Liver (tissue), 9 donors: ENCODE measurements around the gene GRK5. TPM values are rescaled to one million over a fixed set of nuclear protein-coding genes. Genes with fewer than 3 reads are reported as not detected.

ENCODE experiments used
- DNase-seq: peaks from one replicate; pipeline ENCODE4 v3.0.0-alpha.2; 2017; ENCODE audit warnings: low spot score
- H3K27ac ChIP-seq, 2 donors: one replicate each; pipeline ENCODE4 v1.7.0; 2013; ENCODE audit warnings: inconsistent platforms in 2 of 2, low read length in 2 of 2, control low read depth in 1 of 2, low read depth in 1 of 2, mild to moderate bottlenecking in 1 of 2
- H3K27me3 ChIP-seq, 4 donors: one replicate each; pipeline versions ENCODE4 v1.6.1 to v1.7.0; 2013; ENCODE audit warnings: low read length in 3 of 4, inconsistent platforms in 1 of 4, mild to moderate bottlenecking in 1 of 4, moderate library complexity in 1 of 4; ENCODE audit not compliant: control insufficient read depth in 4 of 4, insufficient read depth in 4 of 4
- H3K36me3 ChIP-seq, 4 donors: one replicate each; pipeline versions ENCODE4 v1.6.1 to v1.7.0; 2013; ENCODE audit warnings: low read length in 3 of 4, mild to moderate bottlenecking in 3 of 4, low read depth in 1 of 4, moderate library complexity in 1 of 4; ENCODE audit not compliant: control insufficient read depth in 4 of 4, insufficient read depth in 3 of 4
- H3K4me1 ChIP-seq, 4 donors: one replicate each; pipeline versions ENCODE4 v1.6.1 to v1.7.0; 2013; ENCODE audit warnings: low read length in 3 of 4, mild to moderate bottlenecking in 3 of 4, moderate library complexity in 1 of 4; ENCODE audit not compliant: control insufficient read depth in 4 of 4, insufficient read depth in 4 of 4
- H3K4me3 ChIP-seq, 3 donors: one replicate each; pipeline versions ENCODE4 v1.6.1 to v1.7.0; 2013; ENCODE audit warnings: low read length in 3 of 3, control low read depth in 1 of 3, low read depth in 1 of 3, mild to moderate bottlenecking in 1 of 3
- H3K9ac ChIP-seq, 2 donors: one replicate each; pipeline ENCODE4 v1.7.0; 2013; ENCODE audit warnings: low read length in 2 of 2, mild to moderate bottlenecking in 2 of 2, moderate library complexity in 2 of 2, control low read depth in 1 of 2, low read depth in 1 of 2
- H3K9me3 ChIP-seq, 4 donors: one replicate each; pipeline versions ENCODE4 v1.6.1 to v1.7.0; 2013; ENCODE audit warnings: low read length in 3 of 4; ENCODE audit not compliant: control insufficient read depth in 4 of 4
- ATF3 ChIP-seq: IDR thresholded peaks from 2 replicates; pipeline ENCODE4 v1.6.1; 2016; ENCODE audit warnings: antibody characterized with exemption
- CTCF ChIP-seq: fragments of 150-350 bp; IDR thresholded peaks from 2 replicates; pipeline ENCODE4 v1.5.1; 2017; ENCODE audit warnings: improper control_type of control experiment, low read depth, low read length; ENCODE audit not compliant: missing input control
- EGR1 ChIP-seq, 2 donors: IDR thresholded peaks; 2 replicates each; pipeline ENCODE4 v1.6.1; 2016 to 2018; ENCODE audit warnings: antibody characterized with exemption in 2 of 2, low read depth in 2 of 2
- FOXA1 ChIP-seq: IDR thresholded peaks from 2 replicates; pipeline ENCODE4 v1.6.1; 2016; ENCODE audit warnings: antibody characterized with exemption
- FOXA2 ChIP-seq: IDR thresholded peaks from 2 replicates; pipeline ENCODE4 v1.6.1; 2016; ENCODE audit warnings: antibody characterized with exemption
- GABPA ChIP-seq, 2 donors: IDR thresholded peaks in 1 of 2; conservative IDR thresholded peaks in 1 of 2; 2 replicates each; pipeline ENCODE4 v1.6.1; 2016; ENCODE audit warnings: antibody characterized with exemption in 2 of 2, mild to moderate bottlenecking in 1 of 2, moderate library complexity in 1 of 2
- HNF4A ChIP-seq, 2 donors: conservative IDR thresholded peaks; 2 replicates each; pipeline ENCODE4 v1.6.1; 2016; ENCODE audit warnings: antibody characterized with exemption in 2 of 2, mild to moderate bottlenecking in 2 of 2
- HNF4G ChIP-seq: IDR thresholded peaks from 2 replicates; pipeline ENCODE4 v1.6.1; 2016; ENCODE audit warnings: antibody characterized with exemption
- JUND ChIP-seq, 2 donors: IDR thresholded peaks; 2 replicates each; pipeline ENCODE4 v1.6.1; 2016; ENCODE audit warnings: antibody characterized with exemption in 2 of 2
- MAX ChIP-seq: IDR thresholded peaks from 2 replicates; pipeline ENCODE4 v1.6.1; 2016; ENCODE audit warnings: antibody characterized with exemption
- NR2F2 ChIP-seq: IDR thresholded peaks from 2 replicates; pipeline ENCODE4 v1.6.1; 2016; ENCODE audit warnings: antibody characterized with exemption
- RAD21 ChIP-seq, 2 donors: IDR thresholded peaks; 2 replicates each; pipeline ENCODE4 v1.6.1; 2016; ENCODE audit warnings: antibody characterized with exemption in 2 of 2, mild to moderate bottlenecking in 2 of 2
- REST ChIP-seq: IDR thresholded peaks from 2 replicates; pipeline ENCODE4 v1.6.1; 2016; ENCODE audit warnings: antibody characterized with exemption, mild to moderate bottlenecking
- RXRA ChIP-seq, 2 donors: IDR thresholded peaks; 2 replicates each; pipeline ENCODE4 v1.6.1; 2017 to 2018; ENCODE audit warnings: antibody characterized with exemption in 2 of 2, mild to moderate bottlenecking in 1 of 2
- SP1 ChIP-seq: IDR thresholded peaks from 2 replicates; pipeline ENCODE4 v1.6.1; 2018; ENCODE audit warnings: antibody characterized with exemption, mild to moderate bottlenecking
- TAF1 ChIP-seq: conservative IDR thresholded peaks from 2 replicates; pipeline ENCODE4 v1.6.1; 2016; ENCODE audit warnings: antibody characterized with exemption, mild to moderate bottlenecking
- YY1 ChIP-seq: IDR thresholded peaks from 2 replicates; pipeline ENCODE4 v1.6.1; 2016; ENCODE audit warnings: antibody characterized with exemption, mild to moderate bottlenecking
- ZBTB33 ChIP-seq: IDR thresholded peaks from 2 replicates; pipeline ENCODE4 v1.6.1; 2016; ENCODE audit warnings: antibody characterized with exemption
- WGBS: extraction: QIAGEN DNeasy Blood & Tissue Kit; methylation state at CpG from one replicate; pipeline ENCODE4 v1.1.7; 2013; 5-methylcytosine and 5-hydroxymethylcytosine counted together
- polyA plus RNA-seq, 2 donors: library from polyadenylated mRNA; stranded (reverse) in 1 of 2; unstranded in 1 of 2; fragments of 200-250 nt in 1 of 2; fragments of >200 nt in 1 of 2; fragmentation: Nextera tagmentation in 1 of 2; extraction: Ambion mirVana in 1 of 2; gene quantifications; one replicate each; pipeline versions ENCODE4 v1.2.1 to v1.2.3, GENCODE V29; 2013 to 2015
- total RNA-seq, 2 donors: library from RNA; depleted of rRNA; stranded (reverse); fragments of >200 nt; gene quantifications; one replicate each; pipeline ENCODE4 v1.2.3, GENCODE V29; 2014
- donor health status: healthy.
- donor health status: healthy.
- donor health status: healthy.
- donor health status: healthy.
- donor health status: healthy.

Gene GRK5
- total and polyA plus RNA-seq, 4 donors = 2.1 to 6.6 (median 5.1) TPM

- WGBS = 81% methylated on average over 6 of the region's 6 CpGs
- no peak overlapping the region for H3K27ac ChIP-seq
Observed at GRCh38 chr10:119358152-119358512, 150.8 kb downstream of the GRK5 start.

More at GRCh38 chr10:119358152-119358512, 150.8 kb downstream of the GRK5 start:
- no peak overlapping the region for H3K4me3 ChIP-seq
- TF ChIP-seq JUND (IDR thresholded peaks at IDR 0.05) (no peak), MAX (no peak), SP1 (no peak), EGR1 (IDR thresholded peaks at IDR 0.05; ENCODE audit: low read depth in 2 of 2) (no peak), CTCF (no peak), REST (no peak), RXRA (IDR thresholded peaks at IDR 0.05) (no peak), HNF4G (no peak), FOXA2 (no peak), TAF1 (no peak), HNF4A (conservative IDR thresholded peaks at IDR 0.05) (no peak), RAD21 (IDR thresholded peaks at IDR 0.05) (no peak), FOXA1 (no peak), ATF3 (no peak), GABPA (IDR thresholded peaks at IDR 0.05 in 1 of 2, conservative IDR thresholded peaks at IDR 0.05 in 1 of 2) (no peak), NR2F2 (no peak), YY1 (no peak), ZBTB33 (no peak)
- peaks cover 6 to 24% (median 17%) of the 10 kb centered on the region in 4 donors for H3K4me1 ChIP-seq
- DNase-seq = no peak
- H3K36me3 ChIP-seq = no peaks in the 10 kb centered on the region
- no peaks in the 10 kb centered on the region for H3K27me3 ChIP-seq
- H3K9ac ChIP-seq = no peak overlapping the region
- H3K9me3 ChIP-seq = peaks cover 0 to 2% (median 0%) of the 10 kb centered on the region in 4 donors
